HG03175 (cell line): Measurements from ENCODE around the gene GPR180.

Experiments used
- ATAC-seq: cut with Tn5 transposase; IDR thresholded peaks from one replicate; pipeline ENCODE4 v1.9.1; 2021; ENCODE audit warnings: mild to moderate bottlenecking, moderate library complexity; ENCODE audit not compliant: unreplicated experiment

Gene GPR180

DNA sequence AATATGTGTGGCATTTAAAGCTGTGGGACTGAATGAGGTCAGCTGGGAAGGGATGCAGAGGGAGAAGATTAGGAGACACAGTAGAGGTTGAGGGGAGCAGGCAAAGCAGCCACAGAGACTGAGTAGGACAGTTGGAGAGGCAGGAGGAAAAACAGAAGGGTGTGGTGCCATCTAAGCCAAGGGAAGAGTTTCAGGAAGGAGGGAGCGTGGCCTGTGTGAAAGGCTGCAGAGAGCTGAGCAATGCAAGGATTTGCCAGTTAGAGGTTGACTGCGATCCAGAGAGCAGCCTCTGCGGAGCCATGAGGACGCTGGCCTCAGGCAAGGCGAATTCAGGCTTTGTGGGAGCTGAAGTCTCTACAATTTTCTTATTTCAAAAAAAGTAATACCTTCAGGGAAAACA is 81.8 kb downstream of the GPR180 start:
- no peak for ATAC-seq
